HG03439 (cell line): ENCODE data around the gene TRIM24.
A peak's percentile ranks its signal among the peaks of the same experiment; 100 is the strongest.
"Not testable (repeated sequence)": the region's sequence is repeated elsewhere in the genome, so short reads cannot be mapped to it uniquely, and the experiment has no call there.

ENCODE experiments used
- ATAC-seq: cut with Tn5 transposase; IDR thresholded peaks from one replicate; pipeline ENCODE4 v1.9.1; 2021; ENCODE audit warnings: mild to moderate bottlenecking, moderate library complexity; ENCODE audit not compliant: unreplicated experiment

TRIM24 gene

GRCh38 chr7:138460176-138460648 is at the start of gene TRIM24:
Gene TRIM24, plus strand, starts transcription at chr7:138460259. Its CDS starts 290 bp downstream, at chr7:138460549.
- peak; percentile 77 for ATAC-seq

- not testable (repeated sequence) for ATAC-seq
Observed at GRCh38 chr7:138412077-138412476, 48.0 kb upstream of the TRIM24 start.

GRCh38 chr7:138412921-138413320 is 47.1 kb upstream of the TRIM24 start:
- ATAC-seq: not testable (repeated sequence)

- no peak for ATAC-seq
Observed at GRCh38 chr7:138417078-138417700, 42.9 kb upstream of the TRIM24 start.

- no peak for ATAC-seq
Observed at GRCh38 chr7:138417764-138418163, 42.3 kb upstream of the TRIM24 start.

GRCh38 chr7:138418403-138418802 is 41.7 kb upstream of the TRIM24 start:
- ATAC-seq: not testable (repeated sequence)

GRCh38 chr7:138425026-138425425 is 35.0 kb upstream of the TRIM24 start:
- ATAC-seq: no peak

- ATAC-seq: no peak
Observed at GRCh38 chr7:138429577-138430250, 30.3 kb upstream of the TRIM24 start.

- ATAC-seq: no peak
Observed at GRCh38 chr7:138431517-138431916, 28.5 kb upstream of the TRIM24 start.

GRCh38 chr7:138433583-138434443 is 26.2 kb upstream of the TRIM24 start:
- ATAC-seq: no peak

GRCh38 chr7:138434597-138435019 is 25.5 kb upstream of the TRIM24 start:
- ATAC-seq: no peak

GRCh38 chr7:138435231-138435919 is 24.7 kb upstream of the TRIM24 start:
- no peak for ATAC-seq

- ATAC-seq: no peak
Observed at GRCh38 chr7:138436388-138436787, 23.7 kb upstream of the TRIM24 start.

- no peak for ATAC-seq
Observed at GRCh38 chr7:138440460-138440859, 19.6 kb upstream of the TRIM24 start.

GRCh38 chr7:138442822-138443221 is 17.2 kb upstream of the TRIM24 start:
- no peak for ATAC-seq

- ATAC-seq: no peak
Observed at GRCh38 chr7:138449580-138449979, 10.5 kb upstream of the TRIM24 start.

- no peak for ATAC-seq
Observed at GRCh38 chr7:138455609-138456008, 4.5 kb upstream of the TRIM24 start.

- no peak for ATAC-seq
Observed at GRCh38 chr7:138456220-138456619, 3.8 kb upstream of the TRIM24 start.

- ATAC-seq: no peak
Observed at GRCh38 chr7:138458576-138459412, 1.3 kb upstream of the TRIM24 start.
